Stomach (tissue), 4 donors: Measurements from ENCODE around the gene PDE4D.

Source experiments
- CTCF ChIP-seq, 7 experiments: fragments of 450-650 bp in 4 of 7; fragments of 200-600 bp in 3 of 7; sonication (generic) in 3 of 7; IDR thresholded peaks; one replicate each; pipeline ENCODE4 v1.5.1; 2016 to 2019; ENCODE audit warnings: antibody characterized with exemption in 7 of 7, control low read depth in 2 of 7, mild to moderate bottlenecking in 1 of 7
- POLR2A ChIP-seq, 4 donors: fragments of 450-650 bp; IDR thresholded peaks; one replicate each; pipeline ENCODE4 v1.6.1; 2016; ENCODE audit warnings: antibody characterized with exemption in 4 of 4, control low read depth in 2 of 4, mild to moderate bottlenecking in 1 of 4, moderate library complexity in 1 of 4
- POLR2AphosphoS5 ChIP-seq, 3 donors: sonication (generic); formaldehyde crosslinking; IDR thresholded peaks; one replicate each; pipeline ENCODE4 v1.6.1; 2016; ENCODE audit warnings: antibody characterized with exemption in 3 of 3

GRCh38 chr5:59036274-59036961 lies 857.1 kb downstream of the PDE4D start:
- peak; percentile 28 to 89 (median 71) for TF ChIP-seq POLR2AphosphoS5 (IDR thresholded peaks at IDR 0.05)
- TF ChIP-seq POLR2A (IDR thresholded peaks at IDR 0.05): no peak
- no peak for TF ChIP-seq CTCF (IDR thresholded peaks at IDR 0.05)
